Bone marrow (tissue), 2 donors: ENCODE results near the gene SLC27A4.

Experiments
- DNase-seq, 2 donors: peaks; one replicate each; lab custom pipeline; 2025; lab: John Stamatoyannopoulos, UW

The SLC27A4 gene

DNA sequence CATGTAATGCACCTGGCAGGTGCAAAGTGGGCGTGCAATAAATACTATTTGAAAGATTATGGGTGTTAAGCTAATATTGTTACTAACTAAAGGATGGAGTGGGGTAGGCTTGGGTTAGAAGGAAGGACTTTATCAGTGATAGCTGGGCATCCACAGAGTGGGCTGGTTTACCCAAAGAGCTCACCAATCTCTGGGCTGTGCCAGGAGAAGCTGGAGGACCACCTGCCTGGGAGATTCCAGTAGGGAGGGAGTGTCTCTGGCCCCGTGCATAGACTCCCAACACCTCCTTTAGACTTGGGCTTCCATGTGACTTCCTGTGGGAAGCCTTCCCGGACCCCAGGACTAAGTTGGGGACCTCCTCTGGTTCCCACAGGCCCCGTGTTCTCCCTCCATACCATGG, 25.2 kb downstream of the SLC27A4 start:
- DNase-seq = no peak

DNA sequence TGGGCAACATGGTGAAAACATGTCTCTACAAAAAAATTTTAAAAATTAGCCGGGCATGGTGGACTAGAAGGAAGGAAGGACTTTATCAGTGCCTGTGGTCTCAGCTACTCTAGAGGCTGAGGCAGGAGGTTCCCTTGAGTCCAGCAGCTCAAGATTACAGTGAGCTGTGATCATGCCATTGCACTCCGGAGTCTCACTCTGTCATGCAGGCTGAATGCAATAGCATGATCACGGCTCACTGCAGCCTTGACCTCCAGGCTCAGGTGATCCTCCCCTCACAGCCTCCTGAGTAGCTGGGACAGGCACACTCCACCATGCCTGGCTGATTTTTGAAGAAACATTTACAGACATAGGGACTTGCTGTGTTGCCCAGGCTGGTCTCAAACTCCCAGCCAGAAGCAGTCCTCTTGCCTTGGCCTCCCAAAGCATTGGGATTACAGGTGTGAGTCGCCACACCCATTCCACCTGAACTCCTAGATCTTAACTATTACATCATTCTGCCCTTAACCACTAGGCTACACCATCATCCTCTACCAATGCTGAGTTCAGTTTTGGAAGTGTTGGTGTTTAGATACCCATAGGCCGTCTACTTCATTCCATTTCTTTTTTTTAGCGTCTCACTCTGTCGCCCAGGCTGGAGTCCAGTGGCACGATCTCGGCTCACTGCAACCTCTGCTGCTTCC, 28.8 kb downstream of the SLC27A4 start:
- DNase-seq = no peak

GRCh38 chr9:128370367-128370751, 30.0 kb downstream of the SLC27A4 start:
- no peak for DNase-seq

DNA sequence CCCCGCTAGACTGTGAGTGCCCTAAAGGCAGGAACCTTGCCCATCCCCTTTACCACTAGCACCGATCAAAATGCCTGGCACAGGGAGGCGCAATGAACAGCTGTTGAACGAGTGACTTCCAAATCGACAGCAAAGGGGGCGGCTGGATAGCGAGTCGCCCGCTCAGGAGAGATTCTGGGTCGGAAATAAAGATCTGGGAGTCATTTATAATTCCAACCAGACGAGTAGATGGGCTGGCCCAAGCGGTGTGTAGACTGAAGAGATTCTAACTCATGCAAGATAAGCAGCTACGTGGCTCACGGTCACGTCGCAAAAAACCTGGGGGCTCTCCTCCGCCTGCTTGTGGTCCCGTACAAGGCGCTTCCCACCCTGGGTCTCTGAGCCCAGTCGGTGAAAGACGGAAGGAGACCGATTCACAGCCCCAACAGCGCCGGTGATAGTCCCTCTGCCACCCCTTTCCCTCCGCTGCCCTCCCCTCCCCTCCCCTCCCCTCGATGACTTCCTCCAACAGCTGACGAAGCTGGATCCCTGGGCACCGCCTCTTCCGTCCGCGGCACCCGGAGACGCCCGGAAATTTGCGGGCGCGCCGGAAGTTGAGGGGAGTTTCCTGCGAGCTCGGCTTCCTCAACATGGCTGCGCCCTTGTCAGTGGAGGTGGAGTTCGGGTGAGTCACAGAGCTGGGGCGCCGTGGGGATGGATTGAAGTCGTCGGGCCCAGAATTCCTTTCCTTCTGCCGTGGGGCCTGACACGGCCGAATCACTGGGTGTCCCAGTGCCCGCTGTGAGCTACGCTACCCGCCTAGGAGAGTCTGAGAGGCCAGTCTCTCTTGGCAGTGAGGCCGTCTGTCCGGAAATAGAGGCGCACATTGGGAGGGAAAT, 30.7 kb downstream of the SLC27A4 start, which contains the start of gene URM1:
Gene URM1 (plus strand): TSS at position 623 of the 878 bp plus-strand sequence. CDS start 7 bp downstream, at position 630.
- DNase-seq = peak; percentile 86 to 97

GRCh38 chr9:128371630-128372117, 31.3 kb downstream of the SLC27A4 start:
- no peak for DNase-seq

- DNase-seq = no peak
Observed at GRCh38 chr9:128372188-128372641, 31.9 kb downstream of the SLC27A4 start.

DNA sequence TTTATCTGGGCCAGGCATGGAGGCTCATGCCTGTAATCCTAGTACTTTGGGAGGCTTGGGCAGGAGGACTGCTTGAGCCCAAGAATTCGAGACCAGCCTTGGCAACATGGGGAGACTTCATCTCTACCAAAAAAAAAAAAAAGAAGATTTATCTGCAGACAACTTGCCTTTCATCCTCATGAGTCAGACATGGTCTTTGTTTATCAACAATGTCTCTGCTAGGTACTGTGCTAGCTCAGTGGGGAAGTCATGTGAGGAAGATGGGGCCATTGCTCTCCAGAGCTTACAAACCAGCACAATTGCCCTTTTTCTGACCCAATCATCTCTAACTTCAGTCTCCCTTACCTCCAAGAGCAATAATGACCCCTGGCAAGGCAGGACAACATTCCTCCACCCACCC, 32.5 kb downstream of the SLC27A4 start:
- DNase-seq = no peak

DNA sequence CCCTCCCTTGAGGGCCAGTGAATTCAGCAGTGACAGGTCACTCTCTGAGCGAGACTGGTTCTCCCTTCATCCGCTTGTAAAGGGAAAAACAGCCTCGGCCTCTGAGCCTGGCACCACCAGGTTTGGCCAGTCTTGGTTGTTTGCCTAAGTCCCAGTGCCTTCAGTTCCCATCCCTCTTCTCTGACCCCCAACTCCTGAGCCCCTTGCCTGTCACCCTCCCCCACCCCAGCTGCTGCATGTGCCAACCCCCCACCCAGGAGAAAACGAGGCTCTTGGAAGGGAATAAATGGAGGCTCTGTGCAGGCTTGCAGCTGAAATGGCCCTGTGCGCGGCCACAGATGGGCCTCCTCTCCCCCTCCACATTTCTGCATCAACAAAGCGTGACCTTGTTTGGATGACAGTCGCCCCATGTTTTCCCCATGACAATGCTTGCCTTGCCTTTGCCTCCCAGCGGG, 33.9 kb downstream of the SLC27A4 start:
- DNase-seq = no peak

DNA sequence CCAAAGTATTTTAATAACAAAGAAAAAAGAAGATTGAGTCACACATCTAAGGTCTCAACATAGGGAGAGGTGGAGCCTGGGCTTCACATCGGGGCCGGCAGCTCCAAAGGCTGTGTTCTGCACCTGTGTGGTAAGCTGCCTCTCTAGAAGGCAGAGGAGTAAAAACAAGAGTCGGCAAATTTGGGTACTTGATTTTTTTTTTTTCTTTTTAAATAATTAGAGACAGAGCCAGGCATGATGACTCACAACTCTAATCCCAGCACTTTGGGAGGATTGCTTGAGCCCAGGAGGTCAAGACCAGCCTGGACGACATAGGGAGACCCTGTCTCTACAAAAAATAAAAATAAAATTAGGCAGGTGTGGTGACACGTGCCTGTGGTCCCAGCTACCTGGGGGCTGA, 35.5 kb downstream of the SLC27A4 start:
- no peak for DNase-seq

- no peak for DNase-seq
Observed at GRCh38 chr9:128382261-128382660, 41.9 kb downstream of the SLC27A4 start.

- no peak for DNase-seq
Observed at GRCh38 chr9:128383007-128383753, 42.9 kb downstream of the SLC27A4 start.

DNA sequence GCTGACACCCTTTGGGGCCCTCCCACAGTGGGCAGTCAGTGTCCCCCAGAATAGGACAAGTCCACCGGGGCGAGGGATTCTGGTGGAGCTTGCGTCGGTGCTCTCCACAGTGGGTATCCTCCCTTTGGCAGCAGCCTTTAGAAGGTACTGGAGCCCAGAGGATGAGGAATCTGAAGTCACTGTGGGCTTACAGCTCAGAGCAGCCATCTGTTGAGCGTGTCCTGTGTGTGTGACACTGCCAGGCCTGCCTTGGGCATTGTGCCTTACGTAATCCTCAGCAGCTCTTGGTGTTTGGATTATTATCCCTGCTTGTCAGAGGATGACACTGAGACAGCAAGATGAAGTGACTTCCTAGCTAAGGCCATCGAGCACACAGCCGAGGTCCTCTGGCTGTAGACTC, 43.5 kb downstream of the SLC27A4 start:
- DNase-seq = no peak

DNA sequence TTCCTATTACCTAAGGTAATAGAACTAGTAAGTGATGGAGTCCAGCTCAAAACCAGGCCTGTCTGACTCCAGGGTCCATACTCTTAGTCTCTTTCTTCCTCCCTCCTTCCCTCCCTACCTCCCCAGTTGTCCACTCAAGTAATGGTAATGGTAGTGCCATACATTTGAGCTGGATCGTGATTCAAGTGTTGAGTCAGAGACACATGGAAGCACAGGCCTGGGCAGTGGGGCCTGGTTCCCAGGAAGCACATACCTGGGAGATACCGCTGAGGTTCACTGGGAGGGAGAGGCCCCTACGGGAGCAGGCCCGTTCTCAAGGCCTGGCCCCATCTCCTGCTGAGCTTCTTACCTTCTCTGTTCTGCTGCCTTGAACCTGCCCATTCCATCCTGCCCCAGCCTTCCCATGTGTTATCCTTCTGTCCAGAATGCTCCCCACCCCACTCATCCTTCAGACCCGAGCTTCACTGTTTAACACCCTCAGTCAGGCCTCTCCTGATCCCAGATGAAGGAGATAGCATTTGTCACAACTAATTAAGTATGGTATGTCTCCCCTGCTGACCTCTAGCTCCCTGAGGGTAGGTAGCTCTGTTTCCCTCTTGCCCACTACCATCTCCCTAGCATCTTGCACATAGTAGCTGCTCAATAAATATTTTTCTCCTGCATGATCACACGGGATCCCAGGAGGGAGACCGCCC, 44.6 kb downstream of the SLC27A4 start:
- no peak for DNase-seq

DNA sequence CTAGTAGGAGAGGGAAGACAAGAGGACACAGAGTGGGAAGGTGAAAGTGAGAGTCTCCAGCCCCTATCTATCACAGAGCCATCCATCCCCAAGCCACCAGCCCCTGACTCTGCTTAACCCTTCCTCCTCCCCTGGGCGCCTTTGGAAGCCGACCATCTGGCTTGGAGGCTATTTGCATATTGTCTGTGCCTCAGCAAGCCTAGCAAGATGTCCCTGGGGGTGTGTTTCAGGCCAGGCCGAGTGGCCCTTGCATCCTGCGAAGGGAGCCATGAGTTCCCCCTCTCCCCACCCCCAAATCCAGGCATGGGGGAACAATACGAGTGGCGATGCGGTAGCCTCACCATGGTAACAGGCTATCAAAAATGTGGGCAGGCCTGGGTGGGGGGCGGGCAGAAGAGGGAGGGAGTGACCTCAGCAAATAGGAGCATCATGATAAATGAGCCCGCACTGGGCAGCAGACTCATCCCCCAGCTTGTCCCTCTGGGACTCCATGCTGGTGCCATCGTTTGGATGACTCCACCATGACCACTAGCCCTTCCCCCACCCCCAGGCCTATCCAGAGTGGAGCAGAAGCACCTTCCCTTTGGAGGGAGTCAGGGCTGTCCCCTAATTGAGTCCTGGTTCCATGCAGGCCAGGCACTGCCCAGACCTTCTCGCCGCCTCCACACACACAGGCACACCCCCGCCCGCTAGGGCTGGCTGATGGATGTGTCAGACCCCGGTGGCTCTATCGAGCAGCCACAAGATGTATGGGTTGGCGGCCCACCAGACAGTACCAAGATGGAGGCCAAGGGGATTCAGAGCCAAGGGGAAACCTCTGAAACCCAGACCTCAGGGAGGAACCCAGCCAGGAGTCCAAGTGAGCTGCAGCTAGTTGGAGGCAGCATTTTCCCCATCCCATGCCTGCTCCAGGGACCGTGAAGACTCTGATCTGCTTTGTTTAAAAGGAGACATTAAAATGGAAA, 45.5 kb downstream of the SLC27A4 start:
- DNase-seq = no peak

- DNase-seq = no peak
Observed at GRCh38 chr9:128388150-128388549, 47.8 kb downstream of the SLC27A4 start.

- no peak for DNase-seq
Observed at GRCh38 chr9:128389395-128390149, 49.2 kb downstream of the SLC27A4 start.

DNA sequence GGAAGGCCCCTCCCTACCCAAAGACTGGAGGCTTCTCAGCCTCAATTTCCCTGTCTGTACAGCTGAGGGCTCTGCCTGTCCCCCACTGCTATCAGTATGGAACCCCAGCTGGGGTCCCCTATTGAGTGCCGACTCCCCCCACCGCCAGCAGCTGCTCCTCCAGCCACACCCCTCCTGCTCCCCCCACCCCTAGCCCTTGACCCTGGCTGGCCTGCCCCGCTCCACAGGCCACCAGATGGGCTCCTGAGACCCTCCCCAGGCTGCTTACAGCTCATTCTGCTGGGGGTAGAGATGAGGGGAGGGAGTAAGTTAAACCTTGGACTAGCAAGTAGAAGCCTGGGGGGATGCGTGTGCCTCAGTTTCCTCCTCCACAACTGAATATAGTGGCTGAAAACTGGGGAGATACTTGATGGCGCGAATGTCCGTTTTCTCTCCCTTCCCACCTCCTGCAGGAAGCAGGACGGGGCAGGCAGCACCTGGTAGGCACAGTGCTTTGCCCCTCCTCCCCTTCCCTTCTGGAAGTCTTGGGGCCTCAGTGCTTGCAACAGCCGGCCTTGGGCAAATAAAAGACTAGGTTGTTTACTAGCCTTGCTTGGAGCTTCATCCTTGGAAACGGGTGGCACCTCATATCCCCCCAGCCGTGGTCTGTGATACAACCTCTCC, 50.0 kb downstream of the SLC27A4 start:
- DNase-seq = no peak

DNA sequence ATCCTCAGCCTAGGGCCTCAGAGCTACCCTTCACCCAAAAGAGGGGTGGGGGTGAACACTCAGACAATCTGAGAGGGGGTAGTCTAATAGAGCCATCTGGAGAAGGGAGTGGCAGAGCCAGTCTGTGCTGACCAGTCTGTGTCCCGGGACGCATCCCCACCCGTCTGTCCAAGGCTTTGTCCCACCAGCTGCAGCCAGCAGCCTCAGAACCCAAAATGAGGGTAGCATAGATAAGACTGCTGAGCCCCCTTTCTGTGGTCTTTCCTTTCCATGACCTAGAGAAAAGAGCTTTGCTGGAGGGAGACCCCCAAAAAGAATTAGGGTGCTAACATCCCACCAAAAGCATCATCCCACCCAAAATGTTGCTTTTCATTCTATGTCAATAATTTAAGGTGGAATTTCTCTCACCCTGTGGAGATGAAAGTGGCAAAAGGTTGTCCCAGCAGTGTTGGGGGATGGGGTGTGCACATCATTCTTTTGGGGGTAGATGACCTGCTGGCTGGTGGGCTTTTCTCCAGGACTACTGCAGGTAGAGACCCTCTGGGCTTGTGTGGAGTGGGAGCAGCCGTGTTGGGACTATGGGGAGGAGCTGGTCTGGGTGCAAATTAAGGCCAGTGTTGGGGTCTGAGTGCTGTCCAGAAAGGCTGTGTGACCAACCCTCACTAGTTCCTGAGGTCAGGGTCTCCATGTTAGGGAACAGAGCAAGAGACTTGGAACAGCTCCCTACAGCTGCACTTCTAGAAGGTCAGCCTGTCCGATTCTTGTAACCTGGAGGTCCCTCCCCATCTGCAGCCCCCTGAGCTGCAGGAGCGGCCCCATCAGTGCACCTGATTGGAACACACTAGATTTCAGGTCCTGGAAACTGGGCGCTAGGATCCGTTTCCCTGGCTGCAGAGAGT, 50.7 kb downstream of the SLC27A4 start:
- DNase-seq = no peak
